NAMALWA (cell line): ENCODE measurements around the gene RRP1.
"Not testable (repeated sequence)": the region's sequence is repeated elsewhere in the genome, so short reads cannot be mapped to it uniquely, and the experiment has no call there.

Source experiments
- DNase-seq: peaks from one replicate; pipeline ENCODE4 v3.0.0-alpha.2; 2015; ENCODE audit warnings: low spot score

The RRP1 gene

DNA sequence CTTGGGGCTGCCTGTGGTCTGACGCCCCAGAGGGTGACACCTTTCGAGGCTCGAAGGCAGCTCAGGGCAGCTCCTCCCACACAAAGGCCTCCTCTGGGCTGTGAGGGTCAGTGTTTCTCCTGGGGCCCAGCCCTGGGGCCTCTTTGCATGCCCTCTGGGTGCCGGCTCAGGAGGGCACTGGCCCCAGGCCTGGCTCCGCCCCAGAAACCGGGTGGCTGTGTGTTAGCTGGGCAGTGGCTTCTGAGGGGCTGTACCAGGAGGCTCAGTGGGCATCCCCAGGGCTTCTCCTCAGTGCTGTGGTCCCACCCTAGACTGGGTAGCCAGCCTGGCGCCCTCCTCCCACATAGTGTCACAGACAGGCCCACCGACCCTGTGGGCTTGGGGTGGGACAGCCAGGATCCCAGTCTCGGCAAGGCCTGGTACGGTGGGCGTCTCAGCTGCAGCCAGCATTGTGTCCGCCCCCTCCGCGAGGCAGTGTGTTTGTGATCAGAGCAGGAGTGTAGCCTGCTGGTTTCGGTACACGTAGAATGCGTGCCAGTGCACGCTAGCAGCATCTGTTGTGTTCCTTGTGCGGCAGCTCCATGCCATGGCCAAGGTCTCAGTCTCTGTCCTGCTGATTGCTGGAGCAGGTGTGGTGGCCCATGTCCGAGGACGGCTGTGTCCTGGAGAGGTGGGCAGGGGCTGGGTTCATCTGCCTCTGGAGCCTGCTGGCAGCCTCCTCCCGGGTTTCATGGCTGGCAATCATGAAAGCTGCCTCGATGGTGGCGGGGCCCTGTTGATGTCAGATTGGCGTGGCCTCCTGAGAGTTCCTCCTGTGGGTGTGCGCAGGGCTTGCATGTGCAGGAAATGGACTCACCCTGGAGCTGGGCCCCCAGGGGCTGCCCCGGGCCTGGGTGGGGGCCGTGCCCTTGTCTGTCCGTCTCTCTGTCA, 28.0 kb downstream of the RRP1 start:
- DNase-seq, result no peak

GRCh38 chr21:43818685-43819084, 29.3 kb downstream of the RRP1 start:
- DNase-seq, result no peak

GRCh38 chr21:43819511-43820405, 30.4 kb downstream of the RRP1 start:
- no peak for DNase-seq

DNA sequence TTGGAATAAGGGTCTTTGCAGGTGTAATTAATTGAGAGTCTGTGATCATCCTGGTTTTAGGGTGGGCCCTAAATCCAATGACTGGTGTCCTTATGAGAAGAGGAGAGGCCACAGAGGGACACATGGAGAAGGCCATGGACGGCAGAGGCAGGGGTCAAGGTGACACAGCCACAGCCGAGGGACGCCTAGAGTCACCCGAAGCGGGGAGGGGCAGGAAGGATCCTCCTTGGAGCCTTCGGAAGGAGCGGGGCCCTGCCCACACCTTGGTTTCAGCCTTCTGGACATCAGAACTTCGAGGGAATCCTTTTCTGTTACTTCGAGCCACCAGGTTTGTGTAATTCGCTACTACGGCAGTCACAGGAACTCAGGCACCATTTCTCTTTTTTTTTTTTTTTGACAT, 31.1 kb downstream of the RRP1 start:
- DNase-seq, result no peak

GRCh38 chr21:43822166-43822565, 32.8 kb downstream of the RRP1 start:
- DNase-seq, result not testable (repeated sequence)

GRCh38 chr21:43822741-43823140, 33.4 kb downstream of the RRP1 start:
- not testable (repeated sequence) for DNase-seq

DNA sequence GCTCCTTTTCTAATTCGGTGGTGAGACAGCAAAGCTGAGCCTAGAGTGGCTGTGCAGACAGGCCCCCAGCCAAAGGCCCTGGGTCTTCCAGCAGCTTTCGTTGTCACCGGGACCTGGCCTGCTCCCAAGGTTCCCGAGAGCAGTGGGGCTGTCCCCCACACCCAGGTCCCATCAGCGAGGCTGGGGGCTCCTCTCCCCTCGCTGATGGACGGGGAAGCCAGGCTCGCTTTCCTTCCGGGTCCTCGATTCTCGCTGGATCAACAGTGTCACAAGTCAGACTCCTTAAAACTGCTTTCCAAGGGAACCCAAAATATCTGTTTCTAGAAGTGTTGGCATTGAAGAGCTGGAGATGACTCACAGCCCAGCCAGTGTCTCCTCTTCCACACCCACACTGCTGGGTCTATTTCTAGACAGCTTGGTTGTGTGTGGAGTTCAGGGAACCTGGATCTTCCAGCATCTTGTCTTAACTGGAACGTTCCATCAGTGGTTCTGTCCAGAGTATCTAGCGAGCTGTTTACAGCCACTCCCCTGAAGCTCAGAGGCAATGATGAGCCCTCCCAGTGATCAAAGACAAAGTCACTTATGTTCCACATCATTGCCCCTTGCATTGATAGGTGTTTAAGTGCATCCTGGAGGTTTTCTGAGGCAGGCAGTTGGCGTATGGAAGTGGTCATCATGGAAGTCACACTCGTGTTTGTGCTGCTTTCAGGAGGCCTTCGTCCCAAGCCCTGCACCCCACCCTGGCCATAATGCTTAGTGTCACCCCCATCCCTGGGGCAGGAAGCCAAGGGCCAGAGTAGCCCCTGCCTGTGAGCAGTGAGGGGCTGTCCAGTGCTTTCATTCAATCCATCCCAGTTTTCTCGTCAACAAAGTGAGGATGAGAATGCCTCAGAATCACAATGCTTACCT, 35.2 kb downstream of the RRP1 start:
- no peak for DNase-seq

DNA sequence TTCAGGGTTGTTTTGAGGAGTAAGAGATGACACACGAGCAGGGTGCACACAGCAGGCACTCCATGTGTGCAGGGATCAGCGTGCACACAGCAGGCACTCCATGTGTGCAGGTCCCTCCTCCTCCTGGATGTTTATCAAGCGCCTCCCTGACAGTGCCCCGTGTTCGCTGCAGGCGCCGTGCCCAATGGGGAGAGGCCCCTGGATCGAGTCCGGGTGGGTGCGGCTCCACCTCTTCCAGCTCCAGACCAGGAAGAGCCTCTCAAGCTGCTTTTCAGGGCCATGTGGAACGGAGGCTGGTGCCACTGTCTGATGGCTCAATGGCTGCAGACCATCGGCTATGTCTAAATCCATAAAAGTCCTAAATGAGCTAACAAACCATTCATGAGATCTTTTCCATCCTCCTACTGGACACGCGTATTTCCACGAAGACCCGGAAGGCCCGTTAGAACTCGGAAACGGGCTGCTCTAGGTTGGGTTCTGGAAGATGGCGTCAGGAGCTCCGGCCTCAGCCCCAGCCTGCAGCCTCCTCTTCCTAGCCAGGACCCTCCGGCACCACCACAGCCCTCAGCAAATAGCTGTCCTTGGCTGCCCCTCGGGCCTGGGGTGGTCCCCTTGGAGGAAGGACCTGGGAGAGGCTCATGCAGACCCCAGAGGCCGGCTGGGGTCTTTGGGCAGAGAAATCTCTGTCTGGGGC, 36.0 kb downstream of the RRP1 start:
- DNase-seq, result no peak

GRCh38 chr21:43825936-43826622, 36.7 kb downstream of the RRP1 start:
- DNase-seq, result no peak

GRCh38 chr21:43826623-43826974, 37.2 kb downstream of the RRP1 start:
- no peak for DNase-seq

DNA sequence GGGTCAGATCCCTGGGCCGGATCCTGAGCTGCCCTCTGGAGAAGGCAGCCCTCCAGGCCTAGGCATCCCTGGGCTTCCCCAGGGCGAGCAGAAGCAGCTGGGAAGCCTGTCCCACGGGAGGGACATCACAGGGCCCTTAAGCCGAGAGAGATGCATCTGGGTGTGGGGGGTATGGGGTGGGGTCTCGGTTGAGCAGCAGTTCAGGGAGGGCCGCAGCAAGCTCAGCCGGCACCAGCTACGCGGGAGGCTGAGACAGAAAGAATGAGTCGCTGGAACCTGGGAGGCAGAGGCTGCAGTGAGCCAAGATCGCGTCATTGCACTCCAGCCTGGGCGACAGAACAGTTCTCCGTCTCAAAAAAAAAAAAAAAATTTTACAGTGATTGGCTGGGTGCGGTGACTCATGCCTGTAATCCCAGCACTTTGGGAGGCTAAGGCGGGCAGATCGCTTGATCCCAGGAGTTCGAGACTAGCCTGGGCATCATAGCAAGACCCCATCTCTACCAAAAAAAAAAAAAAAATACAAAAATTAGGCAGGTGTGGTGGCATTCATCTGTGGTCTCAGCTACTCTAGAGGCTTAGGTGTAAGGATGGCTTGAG, 37.7 kb downstream of the RRP1 start:
- DNase-seq, result no peak

- DNase-seq, result no peak
These were observed 39.8 kb downstream of the RRP1 start for GRCh38 chr21:43829161-43829560.

GRCh38 chr21:43829575-43830119, 40.3 kb downstream of the RRP1 start:
- DNase-seq, result no peak

GRCh38 chr21:43832158-43832550, 42.8 kb downstream of the RRP1 start:
- no peak for DNase-seq

GRCh38 chr21:43832648-43833047, 43.3 kb downstream of the RRP1 start:
- DNase-seq, result no peak

DNA sequence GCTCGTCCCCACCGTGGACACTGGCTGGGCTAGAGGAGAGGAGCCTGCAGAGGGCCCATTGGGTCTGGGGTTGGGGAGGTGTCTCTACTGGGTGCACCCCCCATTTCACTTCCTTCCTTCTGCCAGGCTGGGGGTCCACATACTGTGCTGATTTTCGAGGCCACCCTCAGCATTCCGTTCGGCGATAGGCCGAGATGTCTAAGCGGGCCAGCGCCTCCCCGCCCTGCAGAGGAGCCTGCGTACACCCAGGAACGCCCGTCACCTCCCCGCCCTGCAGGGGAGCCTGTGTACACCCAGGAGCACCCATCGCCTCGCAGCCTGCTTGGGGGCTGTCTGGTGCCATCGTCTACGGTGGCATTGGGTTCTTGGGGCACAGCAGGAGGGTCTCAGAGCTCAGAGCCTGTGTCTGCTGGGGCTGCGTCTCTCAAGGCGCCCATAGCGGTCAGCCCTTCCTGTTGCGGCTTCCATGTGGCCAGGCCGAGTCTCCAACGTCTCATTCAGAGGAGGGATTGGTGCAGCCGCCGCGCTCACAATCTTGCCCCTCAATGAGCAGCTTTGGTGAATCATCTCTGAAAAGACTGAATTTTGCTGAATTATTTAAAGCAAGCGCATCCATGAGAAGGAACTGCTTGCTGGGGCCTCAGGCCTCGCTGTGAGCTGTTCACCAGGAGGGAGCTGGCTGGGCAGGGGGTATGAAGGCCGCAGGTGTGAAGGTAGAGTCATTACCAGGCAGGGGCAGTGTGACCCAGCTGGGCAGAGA, 44.9 kb downstream of the RRP1 start:
- DNase-seq, result no peak

- DNase-seq, result no peak
These were observed 45.7 kb downstream of the RRP1 start for GRCh38 chr21:43835050-43835449.

DNA sequence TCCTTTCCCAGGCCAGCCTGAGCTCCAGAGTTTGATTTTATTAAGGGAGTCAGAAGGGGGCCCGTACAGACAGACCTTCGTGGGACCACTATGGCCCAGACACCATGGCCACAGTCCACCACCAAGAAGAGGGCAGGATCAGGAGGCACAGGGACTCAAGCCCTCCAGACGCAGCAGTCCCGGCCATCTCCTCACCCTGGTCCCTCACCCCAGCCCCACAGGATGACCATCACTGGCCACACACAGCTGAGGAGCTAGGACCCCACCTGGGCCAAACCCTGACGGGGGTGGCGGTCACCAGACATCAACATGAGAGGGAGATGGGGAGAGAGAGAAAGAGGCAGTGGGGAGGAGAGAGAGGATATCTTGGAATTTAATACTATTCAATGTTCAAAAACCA, 46.5 kb downstream of the RRP1 start:
- DNase-seq, result no peak

- DNase-seq, result no peak
These were observed 47.2 kb downstream of the RRP1 start for GRCh38 chr21:43836616-43837015.
